Dendritic cell treated with granulocyte-macrophage colony-stimulating factor and Interleukin-4, amounts not matched to agents 40 ng/mL and 50 ng/mL, for 4 days (primary cell): ENCODE measurements around the gene GOLGA8K.
"Not testable (repeated sequence)": the region's sequence is repeated elsewhere in the genome, so short reads cannot be mapped to it uniquely, and the experiment has no call there.

Experiments used
- H3K27ac Mint-ChIP-seq: one replicate; pipeline ENCODE4 v1.8.0; 2022; ENCODE audit warnings: mild to moderate bottlenecking, mixed read lengths
- H3K27me3 Mint-ChIP-seq: one replicate; pipeline ENCODE4 v1.8.0; 2022; ENCODE audit warnings: mild to moderate bottlenecking, mixed read lengths
- H3K36me3 Mint-ChIP-seq: one replicate; pipeline ENCODE4 v1.8.0; 2022; ENCODE audit warnings: low read depth, mixed read lengths
- H3K4me1 Mint-ChIP-seq: one replicate; pipeline ENCODE4 v1.8.0; 2022; ENCODE audit warnings: low read depth, mixed read lengths
- H3K4me3 Mint-ChIP-seq: one replicate; pipeline ENCODE4 v1.8.0; 2022; ENCODE audit warnings: mild to moderate bottlenecking, moderate library complexity, mixed read lengths
- H3K9me3 Mint-ChIP-seq: one replicate; pipeline ENCODE4 v1.8.0; 2022; ENCODE audit warnings: mixed read lengths
- intact Hi-C: fragments of 100-400 bp; cut with micrococcal nuclease; formaldehyde crosslinking; loops from one replicate; pipeline ENCODE4 v1.15.0; 2022

The GOLGA8K gene

GRCh38 chr15:32403192-32403591 is at the start of gene GOLGA8K:
TSS of gene GOLGA8K (minus strand) at chr15:32403292. CDS start at chr15:32403194, 98 bp downstream.
- H3K4me1 Mint-ChIP-seq, H3K9me3 Mint-ChIP-seq, H3K27me3 Mint-ChIP-seq, H3K4me3 Mint-ChIP-seq, H3K36me3 Mint-ChIP-seq, intact Hi-C loops, H3K27ac Mint-ChIP-seq: not testable (repeated sequence)

GRCh38 chr15:32440445-32440977 is 37.4 kb upstream of the GOLGA8K start:
- intact Hi-C loops, H3K36me3 Mint-ChIP-seq, H3K9me3 Mint-ChIP-seq, H3K27ac Mint-ChIP-seq, H3K27me3 Mint-ChIP-seq, H3K4me1 Mint-ChIP-seq, H3K4me3 Mint-ChIP-seq: not testable (repeated sequence)

- H3K27ac Mint-ChIP-seq, H3K27me3 Mint-ChIP-seq, intact Hi-C loops, H3K4me3 Mint-ChIP-seq, H3K4me1 Mint-ChIP-seq, H3K36me3 Mint-ChIP-seq, H3K9me3 Mint-ChIP-seq: not testable (repeated sequence)
Measured at GRCh38 chr15:32434102-32434963, 31.2 kb upstream of the GOLGA8K start.

GRCh38 chr15:32427635-32428034 is 24.5 kb upstream of the GOLGA8K start:
- H3K4me3 Mint-ChIP-seq, H3K36me3 Mint-ChIP-seq, intact Hi-C loops, H3K27ac Mint-ChIP-seq, H3K9me3 Mint-ChIP-seq, H3K4me1 Mint-ChIP-seq, H3K27me3 Mint-ChIP-seq: not testable (repeated sequence)

GRCh38 chr15:32426511-32426910 is 23.4 kb upstream of the GOLGA8K start:
- H3K4me3 Mint-ChIP-seq, H3K36me3 Mint-ChIP-seq, H3K4me1 Mint-ChIP-seq, H3K9me3 Mint-ChIP-seq, H3K27me3 Mint-ChIP-seq, intact Hi-C loops, H3K27ac Mint-ChIP-seq: not testable (repeated sequence)

GRCh38 chr15:32407903-32408302 is 4.8 kb upstream of the GOLGA8K start:
- H3K27me3 Mint-ChIP-seq, H3K36me3 Mint-ChIP-seq, H3K27ac Mint-ChIP-seq, intact Hi-C loops, H3K4me1 Mint-ChIP-seq, H3K4me3 Mint-ChIP-seq, H3K9me3 Mint-ChIP-seq: not testable (repeated sequence)

- H3K4me3 Mint-ChIP-seq, H3K9me3 Mint-ChIP-seq, H3K27me3 Mint-ChIP-seq, intact Hi-C loops, H3K27ac Mint-ChIP-seq, H3K36me3 Mint-ChIP-seq, H3K4me1 Mint-ChIP-seq: not testable (repeated sequence)
Measured at GRCh38 chr15:32396522-32396921, 6.6 kb downstream of the GOLGA8K start.

- intact Hi-C loops, H3K27ac Mint-ChIP-seq, H3K4me3 Mint-ChIP-seq, H3K27me3 Mint-ChIP-seq, H3K4me1 Mint-ChIP-seq, H3K36me3 Mint-ChIP-seq, H3K9me3 Mint-ChIP-seq: not testable (repeated sequence)
Measured at GRCh38 chr15:32394745-32395144, 8.3 kb downstream of the GOLGA8K start.

GRCh38 chr15:32388050-32388648 is 14.9 kb downstream of the GOLGA8K start:
- H3K36me3 Mint-ChIP-seq, H3K27ac Mint-ChIP-seq, intact Hi-C loops, H3K4me1 Mint-ChIP-seq, H3K27me3 Mint-ChIP-seq, H3K9me3 Mint-ChIP-seq, H3K4me3 Mint-ChIP-seq: not testable (repeated sequence)

- H3K9me3 Mint-ChIP-seq, intact Hi-C loops, H3K4me1 Mint-ChIP-seq, H3K27me3 Mint-ChIP-seq, H3K27ac Mint-ChIP-seq, H3K36me3 Mint-ChIP-seq, H3K4me3 Mint-ChIP-seq: not testable (repeated sequence)
Measured at GRCh38 chr15:32385823-32386495, 17.1 kb downstream of the GOLGA8K start.

GRCh38 chr15:32374185-32374584 is 28.9 kb downstream of the GOLGA8K start:
- H3K27ac Mint-ChIP-seq, H3K4me1 Mint-ChIP-seq, H3K4me3 Mint-ChIP-seq, H3K36me3 Mint-ChIP-seq, H3K27me3 Mint-ChIP-seq, H3K9me3 Mint-ChIP-seq, intact Hi-C loops: not testable (repeated sequence)

GRCh38 chr15:32373707-32374106 is 29.4 kb downstream of the GOLGA8K start:
- intact Hi-C loops, H3K27me3 Mint-ChIP-seq, H3K4me1 Mint-ChIP-seq, H3K36me3 Mint-ChIP-seq, H3K27ac Mint-ChIP-seq, H3K4me3 Mint-ChIP-seq, H3K9me3 Mint-ChIP-seq: not testable (repeated sequence)

- H3K27ac Mint-ChIP-seq, H3K9me3 Mint-ChIP-seq, intact Hi-C loops, H3K27me3 Mint-ChIP-seq, H3K4me1 Mint-ChIP-seq, H3K36me3 Mint-ChIP-seq, H3K4me3 Mint-ChIP-seq: not testable (repeated sequence)
Measured at GRCh38 chr15:32372075-32372474, 31.0 kb downstream of the GOLGA8K start.

GRCh38 chr15:32370526-32370925 is 32.6 kb downstream of the GOLGA8K start:
- H3K27me3 Mint-ChIP-seq, H3K4me3 Mint-ChIP-seq, intact Hi-C loops, H3K27ac Mint-ChIP-seq, H3K36me3 Mint-ChIP-seq, H3K9me3 Mint-ChIP-seq, H3K4me1 Mint-ChIP-seq: not testable (repeated sequence)
